Esophagus muscularis mucosa (tissue), 4 donors: ENCODE measurements around the gene BMP4. TPM values are rescaled to one million over a fixed set of nuclear protein-coding genes. Genes with fewer than 3 reads are reported as not detected.

Experiments
- DNase-seq: peaks from one replicate; pipeline ENCODE4 v3.0.0-alpha.2; 2017; ENCODE audit errors: extremely low spot score
- H3K27ac ChIP-seq, 4 donors: fragments of 200-600 bp; sonication (generic); replicated peaks in 1 of 4; 1 replicate in 3 of 4; 2 replicates in 1 of 4; pipeline ENCODE4 v1.5.1; 2016 to 2019; ENCODE audit warnings: mild to moderate bottlenecking in 1 of 4
- H3K27me3 ChIP-seq, 4 donors: fragments of 200-600 bp; sonication (generic); one replicate each; pipeline versions ENCODE4 v1.5.1 to v1.6.0; 2016 to 2019
- H3K36me3 ChIP-seq, 4 donors: fragments of 200-600 bp; sonication (generic); one replicate each; pipeline ENCODE4 v1.5.1; 2016 to 2019
- H3K4me1 ChIP-seq, 4 donors: fragments of 200-600 bp; sonication (generic); one replicate each; pipeline ENCODE4 v1.5.1; 2016 to 2019
- H3K4me3 ChIP-seq, 4 donors: fragments of 200-600 bp; sonication (generic); 1 replicate in 2 of 4; 2 replicates in 2 of 4; pipeline ENCODE4 v1.5.1; 2016 to 2019; ENCODE audit warnings: mild to moderate bottlenecking in 4 of 4, moderate library complexity in 1 of 4
- H3K9me3 ChIP-seq, 4 donors: fragments of 200-600 bp; sonication (generic); 1 replicate in 3 of 4; 2 replicates in 1 of 4; pipeline ENCODE4 v1.5.1; 2016 to 2019
- EP300 ChIP-seq: sonication (generic); formaldehyde crosslinking; IDR thresholded peaks from one replicate; pipeline ENCODE4 v1.6.1; 2017; ENCODE audit warnings: antibody characterized with exemption
- POLR2A ChIP-seq: fragments of 450-650 bp; IDR thresholded peaks from one replicate; pipeline ENCODE4 v1.6.1; 2017; ENCODE audit warnings: antibody characterized with exemption, moderate library complexity, mild to moderate bottlenecking, low read depth
- POLR2AphosphoS5 ChIP-seq, 2 donors: sonication (generic); formaldehyde crosslinking; IDR thresholded peaks; one replicate each; pipeline ENCODE4 v1.6.1; 2017; ENCODE audit warnings: antibody characterized with exemption in 2 of 2
- WGBS: methylation state at CpG from one replicate; pipeline ENCODE4 v1.1.5; 2018; 5-methylcytosine and 5-hydroxymethylcytosine counted together
- intact Hi-C: fragments of 100-400 bp; cut with DNase I; formaldehyde crosslinking; loops from one replicate; pipeline ENCODE4 v1.15.1; 2023
- total RNA-seq, 4 donors: library from RNA; depleted of rRNA; stranded (reverse); fragments of >200 nt; gene quantifications; one replicate each; pipeline versions ENCODE4 v1.1.0 to v1.2.1, GENCODE V29; 2016
- TF ChIP-seq, protein P1 (sequence below), 3 experiments: fragments of 200-600 bp in 2 of 3; fragments of 450-650 bp in 1 of 3; sonication (generic) in 2 of 3; IDR thresholded peaks; one replicate each; pipeline ENCODE4 v1.5.1; 2017 to 2019; ENCODE audit warnings: antibody characterized with exemption in 3 of 3, mild to moderate bottlenecking in 2 of 3, moderate library complexity in 1 of 3

Gene BMP4
- total RNA-seq, 4 donors from 2014 or later: 16.0 to 29.9 (median 18.9) TPM

GRCh38 chr14:53942970-53943750, 13.5 kb downstream of the BMP4 start:
- intact Hi-C loops: no loop called here
- DNase-seq: no peak
- H3K4me3 ChIP-seq: no peak overlapping the region
- H3K27me3 ChIP-seq: peaks cover 0 to 50% (median 7%) of the 10 kb centered on the region in 4 donors
- TF ChIP-seq, protein P1, sequence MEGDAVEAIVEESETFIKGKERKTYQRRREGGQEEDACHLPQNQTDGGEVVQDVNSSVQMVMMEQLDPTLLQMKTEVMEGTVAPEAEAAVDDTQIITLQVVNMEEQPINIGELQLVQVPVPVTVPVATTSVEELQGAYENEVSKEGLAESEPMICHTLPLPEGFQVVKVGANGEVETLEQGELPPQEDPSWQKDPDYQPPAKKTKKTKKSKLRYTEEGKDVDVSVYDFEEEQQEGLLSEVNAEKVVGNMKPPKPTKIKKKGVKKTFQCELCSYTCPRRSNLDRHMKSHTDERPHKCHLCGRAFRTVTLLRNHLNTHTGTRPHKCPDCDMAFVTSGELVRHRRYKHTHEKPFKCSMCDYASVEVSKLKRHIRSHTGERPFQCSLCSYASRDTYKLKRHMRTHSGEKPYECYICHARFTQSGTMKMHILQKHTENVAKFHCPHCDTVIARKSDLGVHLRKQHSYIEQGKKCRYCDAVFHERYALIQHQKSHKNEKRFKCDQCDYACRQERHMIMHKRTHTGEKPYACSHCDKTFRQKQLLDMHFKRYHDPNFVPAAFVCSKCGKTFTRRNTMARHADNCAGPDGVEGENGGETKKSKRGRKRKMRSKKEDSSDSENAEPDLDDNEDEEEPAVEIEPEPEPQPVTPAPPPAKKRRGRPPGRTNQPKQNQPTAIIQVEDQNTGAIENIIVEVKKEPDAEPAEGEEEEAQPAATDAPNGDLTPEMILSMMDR (IDR thresholded peaks at IDR 0.05): no peak
- no peak for TF ChIP-seq EP300
- no peak for TF ChIP-seq POLR2AphosphoS5 (IDR thresholded peaks at IDR 0.05)
- TF ChIP-seq POLR2A: no peak
- no peaks in the 10 kb centered on the region for H3K36me3 ChIP-seq
- no peaks in the 10 kb centered on the region for H3K9me3 ChIP-seq
- no peak overlapping the region for H3K27ac ChIP-seq
- peaks cover 0 to 12% (median 9%) of the 10 kb centered on the region in 4 donors for H3K4me1 ChIP-seq
- 70% methylated on average over 8 of the region's 8 CpGs for WGBS

DNA sequence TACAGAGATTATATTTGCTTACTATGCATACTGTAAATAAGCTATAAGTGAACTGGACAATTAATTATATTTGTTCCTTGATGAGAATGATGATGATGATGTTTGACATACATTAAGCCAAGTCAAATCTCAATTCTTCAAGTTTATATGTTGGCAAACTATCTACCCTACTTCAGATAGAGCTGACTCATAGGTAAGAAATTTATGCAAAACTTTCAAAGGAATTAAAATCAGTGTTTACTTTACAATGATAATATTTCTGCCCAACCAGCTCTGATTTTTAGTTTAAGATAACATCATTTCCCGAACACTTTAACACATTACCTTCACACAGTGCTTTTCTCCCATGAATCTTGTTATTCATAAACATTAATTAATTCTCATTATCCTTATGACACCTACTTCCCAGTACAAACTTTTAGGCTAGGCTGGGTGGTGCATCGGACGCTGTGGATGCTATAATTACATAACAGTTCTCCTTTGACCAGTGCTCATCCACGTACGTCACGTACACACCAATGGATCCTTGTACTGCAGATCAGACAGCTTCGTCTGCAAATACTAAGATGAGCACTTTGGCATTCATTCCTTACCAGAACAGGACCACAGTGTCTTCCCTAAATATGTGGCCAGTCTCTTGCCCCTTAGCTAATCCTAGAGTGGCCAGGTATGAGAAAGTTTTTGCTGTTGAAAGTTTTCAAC, 18.3 kb downstream of the BMP4 start:
- H3K4me3 ChIP-seq: no peak overlapping the region
- H3K9me3 ChIP-seq: no peaks in the 10 kb centered on the region
- H3K4me1 ChIP-seq: no peaks in the 10 kb centered on the region
- H3K27me3 ChIP-seq: peaks cover 0 to 11% (median 0%) of the 10 kb centered on the region in 4 donors
- intact Hi-C loops: no loop called here
- TF ChIP-seq POLR2A (no peak), POLR2AphosphoS5 (IDR thresholded peaks at IDR 0.05) (no peak), EP300 (no peak)
- TF ChIP-seq, protein P1 (IDR thresholded peaks at IDR 0.05): no peak
- no peak for DNase-seq
- H3K27ac ChIP-seq: no peak overlapping the region
- H3K36me3 ChIP-seq: no peaks in the 10 kb centered on the region
- WGBS: 82% methylated on average over 7 of the region's 7 CpGs

DNA sequence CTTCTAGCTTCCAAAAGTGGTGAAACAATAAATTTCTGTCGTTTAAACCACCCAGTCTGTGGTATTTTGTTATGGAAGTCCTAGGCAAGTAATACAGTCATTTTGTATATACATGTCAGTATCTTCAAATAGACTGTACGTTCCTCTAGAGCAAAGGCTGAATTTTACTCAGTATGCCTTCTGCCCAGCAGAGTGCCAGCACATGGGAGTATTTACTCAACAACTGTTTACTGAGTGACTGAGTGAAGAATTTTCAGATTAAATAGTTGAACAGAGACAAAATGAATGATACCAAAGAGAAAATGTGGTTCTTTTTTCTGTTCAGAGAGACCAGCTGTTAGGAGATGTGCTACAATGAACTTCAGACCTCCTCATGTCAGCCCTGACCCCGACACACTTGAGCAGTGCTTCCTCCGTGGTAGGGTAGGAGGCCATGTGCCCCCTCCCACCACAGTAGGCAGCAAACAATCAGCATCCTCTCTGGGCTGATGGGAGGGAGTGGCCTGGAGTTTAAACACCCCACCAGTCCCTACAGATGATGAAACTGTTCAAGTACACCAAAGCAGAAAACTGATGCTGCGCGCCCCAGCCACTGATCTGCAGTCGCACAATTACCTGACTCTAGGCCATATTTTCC, 21.7 kb downstream of the BMP4 start:
- no peak overlapping the region for H3K4me3 ChIP-seq
- no peaks in the 10 kb centered on the region for H3K36me3 ChIP-seq
- no peak for TF ChIP-seq EP300
- no peak for TF ChIP-seq POLR2A
- no peak for TF ChIP-seq POLR2AphosphoS5 (IDR thresholded peaks at IDR 0.05)
- TF ChIP-seq, protein P1 (IDR thresholded peaks at IDR 0.05): no peak
- H3K9me3 ChIP-seq: no peaks in the 10 kb centered on the region
- intact Hi-C loops: no loop called here
- WGBS: 67% methylated on average over 7 of the region's 7 CpGs
- no peaks in the 10 kb centered on the region for H3K27me3 ChIP-seq
- no peak overlapping the region for H3K27ac ChIP-seq
- no peak for DNase-seq
- no peaks in the 10 kb centered on the region for H3K4me1 ChIP-seq

DNA sequence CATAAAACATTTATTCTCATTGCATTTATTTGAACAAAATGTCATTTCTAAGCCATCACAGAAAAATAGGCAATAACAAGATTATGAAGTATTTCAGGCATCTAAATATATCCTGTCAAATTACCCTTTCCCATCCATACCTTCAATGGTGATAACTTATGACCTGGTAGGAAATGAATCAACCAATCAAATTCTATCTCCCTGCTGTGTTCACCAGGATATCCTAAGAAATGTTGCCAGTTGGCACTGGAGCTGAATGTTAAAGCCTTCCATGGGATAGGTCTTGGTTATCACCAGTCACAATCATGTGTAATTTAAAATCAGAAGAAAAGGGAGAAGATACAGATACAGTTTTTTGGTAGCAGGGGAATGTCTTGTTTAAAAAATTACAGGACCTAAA, 23.7 kb downstream of the BMP4 start:
- Histone ChIP-seq H3K27ac (no peak overlapping the region), H3K4me1 (no peaks in the 10 kb centered on the region), H3K9me3 (no peaks in the 10 kb centered on the region), H3K27me3 (no peaks in the 10 kb centered on the region), H3K36me3 (no peaks in the 10 kb centered on the region), H3K4me3 (no peak overlapping the region)
- DNase-seq: no peak
- TF ChIP-seq POLR2A (no peak), EP300 (no peak), POLR2AphosphoS5 (IDR thresholded peaks at IDR 0.05) (no peak)
- TF ChIP-seq, protein P1 (IDR thresholded peaks at IDR 0.05): no peak
- intact Hi-C loops: no loop called here
